Panc1 (cell line): Measurements from ENCODE around the gene SMPD4.

Source experiments
- CTCF ChIP-seq: fragments of 450-650 bp; IDR thresholded peaks from 2 replicates; pipeline ENCODE4 v1.5.1; 2017; ENCODE audit warnings: mild to moderate bottlenecking
- POLR2AphosphoS5 ChIP-seq: IDR thresholded peaks from 2 replicates; pipeline ENCODE4 v1.6.1; 2012; ENCODE audit warnings: mild to moderate bottlenecking, low read depth, low read length, moderate library complexity

GRCh38 chr2:130154773-130155765, 26.3 kb downstream of the SMPD4 start:
- no peak for TF ChIP-seq POLR2AphosphoS5
- TF ChIP-seq CTCF, result no peak
